ENCODE results near the gene TBX2. TPM values are rescaled to one million over a fixed set of nuclear protein-coding genes. Genes with fewer than 3 reads are reported as not detected.

Gene TBX2
- total and polyA plus RNA-seq, 10 of the 15 experiments (the other 5 are each of a cell fraction or from before 2014, with no cell fraction given), result 0.13 TPM; not detected in 9

DNA sequence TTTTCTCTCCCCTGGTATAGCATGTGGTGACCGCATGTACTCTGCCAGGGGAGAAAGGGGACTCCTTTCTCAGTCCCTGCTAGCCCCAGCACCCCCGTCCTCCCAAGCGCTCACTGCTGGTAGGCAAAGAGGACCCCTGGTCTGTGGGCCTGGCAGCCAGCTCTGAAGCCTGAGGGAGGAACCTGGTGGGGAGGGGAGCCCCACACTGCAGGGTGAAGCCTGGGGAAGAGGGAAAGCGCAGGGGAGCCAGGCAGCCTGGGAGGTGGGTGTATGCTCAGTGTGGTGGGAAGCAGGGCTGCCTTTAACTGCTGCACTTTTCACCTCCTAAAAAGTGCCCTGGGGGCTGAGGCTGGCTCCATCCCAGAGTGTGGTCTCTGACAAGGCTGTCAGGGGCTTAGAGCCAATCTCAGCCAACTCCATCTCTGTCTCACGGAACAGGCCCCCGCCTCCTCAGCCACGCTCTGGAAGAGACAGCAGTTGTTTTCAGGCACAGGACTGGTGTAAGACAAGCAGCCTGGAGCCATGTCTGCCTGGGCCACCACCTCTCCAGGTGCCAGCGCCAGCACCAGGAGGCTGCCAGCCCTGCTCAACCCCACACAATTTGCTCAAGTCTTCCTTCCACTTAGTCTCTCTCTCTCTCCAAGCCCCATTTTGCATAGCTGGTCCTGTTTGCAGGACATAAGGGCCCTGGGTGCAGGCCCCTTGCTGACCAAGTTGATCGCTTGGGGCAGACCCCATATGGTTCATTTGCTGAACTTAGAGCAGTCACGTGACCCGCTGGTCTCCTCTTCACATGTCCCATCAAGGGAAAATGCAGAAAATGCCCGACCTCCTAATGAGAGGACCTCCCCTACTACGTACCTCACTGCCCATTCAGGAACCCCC, 14.7 kb upstream of the TBX2 start:
- Histone ChIP-seq H3K36me3 (ENCODE audit: control insufficient read depth in 2 of 2, insufficient read depth in 2 of 2, low read length in 1 of 2) (no peaks in the 10 kb centered on the region), H3K4me3 (no peak overlapping the region), H3K9ac (ENCODE audit: control insufficient read depth, insufficient read depth, low read length) (no peak overlapping the region), H3K9me3 (replicated peaks; ENCODE audit: control insufficient read depth, insufficient read depth, low read length) (no peaks in the 10 kb centered on the region), H3K79me2 (ENCODE audit: control insufficient read depth, insufficient read depth, low read length) (no peaks in the 10 kb centered on the region), H3K27ac (ENCODE audit: control insufficient read depth, insufficient read depth) (no peak overlapping the region), H3K27me3 (replicated peaks in 1 of 2; ENCODE audit: control insufficient read depth in 2 of 2, insufficient read depth in 2 of 2, low read length in 1 of 2) (no peaks in the 10 kb centered on the region), H2AFZ (ENCODE audit: control insufficient read depth, low read depth, low read length) (no peak overlapping the region), H3K4me1 (ENCODE audit: control insufficient read depth, insufficient read depth, low read length) (no peaks in the 10 kb centered on the region), H3K4me2 (ENCODE audit: control insufficient read depth, insufficient read depth) (no peak overlapping the region), H4K20me1 (ENCODE audit: control insufficient read depth, insufficient read depth) (no peaks in the 10 kb centered on the region)
- ChIA-PET RAD21 (ENCODE audit: unreplicated experiment) (no interaction called here), SMC1A (ENCODE audit: uncharacterized antibody, unreplicated experiment) (interaction anchor here (1.0 kb wide), 1 partner anchor 664 kb away, joined by 4 read pairs; no protein-coding TSS in a partner anchor), POLR2A (no interaction called here), CTCF (interaction anchor here (0.8 kb wide), 1 partner anchor 9 kb away, joined by 3 read pairs; no protein-coding TSS in a partner anchor)
- BruUV-seq (replicated peaks), result no TSS peak
- no peak for DNase-seq (ENCODE audit: low read depth, low spot score)
- WGBS (ENCODE audit: insufficient coverage, insufficient replicate concordance, low lambda C conversion rate, missing lambda C conversion rate), result 42% methylated on average over 13 of the region's 13 CpGs
- in situ Hi-C loops (cut with MboI) (no loop called here), intact Hi-C loops (cut with micrococcal nuclease; ENCODE audit: unreplicated experiment) (loop anchor here (5.0 kb wide), 1 partner anchor 663 kb away; no protein-coding TSS in a partner anchor)
- TF ChIP-seq BHLHE40 (IDR thresholded peaks at IDR 0.05; ENCODE audit: borderline replicate concordance in 1 of 2, low read depth in 2 of 2, low read length in 1 of 2) (0 out of 4 replicates have a peak, but pooled peaks of 1 of the 2 experiments have one; percentile 18), DPF2 (IDR thresholded peaks at IDR 0.05) (no peak), RCOR1 (conservative IDR thresholded peaks at IDR 0.05; ENCODE audit: low read depth, low read length) (no peak), TCF3 (IDR thresholded peaks at IDR 0.05; ENCODE audit: borderline replicate concordance, insufficient read depth, low read depth, low read length) (no peak), GABPA (IDR thresholded peaks at IDR 0.05; ENCODE audit: low read depth) (no peak), ETV6 (conservative IDR thresholded peaks at IDR 0.05 in 1 of 2, IDR thresholded peaks at IDR 0.05 in 1 of 2; ENCODE audit: borderline replicate concordance in 1 of 2, low read depth in 1 of 2) (peak in 1 of 2 experiments; percentile 75; a peak in 2 of 4 replicates), ZNF384 (IDR thresholded peaks at IDR 0.05; ENCODE audit: borderline replicate concordance, low read depth, low read length) (no peak), BCL11A (IDR thresholded peaks at IDR 0.05; ENCODE audit: low read depth, low read length) (no peak), HCFC1 (IDR thresholded peaks at IDR 0.05; ENCODE audit: low read length) (no peak), ZBED1 (IDR thresholded peaks at IDR 0.05; ENCODE audit: borderline replicate concordance) (no peak), SMC3 (IDR thresholded peaks at IDR 0.05; ENCODE audit: borderline replicate concordance, low read length) (no peak)
- TF ChIP-seq, protein P1, sequence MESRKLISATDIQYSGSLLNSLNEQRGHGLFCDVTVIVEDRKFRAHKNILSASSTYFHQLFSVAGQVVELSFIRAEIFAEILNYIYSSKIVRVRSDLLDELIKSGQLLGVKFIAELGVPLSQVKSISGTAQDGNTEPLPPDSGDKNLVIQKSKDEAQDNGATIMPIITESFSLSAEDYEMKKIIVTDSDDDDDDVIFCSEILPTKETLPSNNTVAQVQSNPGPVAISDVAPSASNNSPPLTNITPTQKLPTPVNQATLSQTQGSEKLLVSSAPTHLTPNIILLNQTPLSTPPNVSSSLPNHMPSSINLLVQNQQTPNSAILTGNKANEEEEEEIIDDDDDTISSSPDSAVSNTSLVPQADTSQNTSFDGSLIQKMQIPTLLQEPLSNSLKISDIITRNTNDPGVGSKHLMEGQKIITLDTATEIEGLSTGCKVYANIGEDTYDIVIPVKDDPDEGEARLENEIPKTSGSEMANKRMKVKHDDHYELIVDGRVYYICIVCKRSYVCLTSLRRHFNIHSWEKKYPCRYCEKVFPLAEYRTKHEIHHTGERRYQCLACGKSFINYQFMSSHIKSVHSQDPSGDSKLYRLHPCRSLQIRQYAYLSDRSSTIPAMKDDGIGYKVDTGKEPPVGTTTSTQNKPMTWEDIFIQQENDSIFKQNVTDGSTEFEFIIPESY (IDR thresholded peaks at IDR 0.05), result no peak
- ATAC-seq, result no peak
- no peak for FAIRE-seq
